HCT116 (cell line): ENCODE data around the gene SLC16A7.

Source experiments
- CEBPB ChIP-seq: IDR thresholded peaks from 2 replicates; pipeline ENCODE4 v1.6.1; 2012; ENCODE audit warnings: low read depth
- ELF1 ChIP-seq: IDR thresholded peaks from 2 replicates; pipeline ENCODE4 v1.6.1; 2012; ENCODE audit warnings: low read depth, borderline replicate concordance
- EZH2 ChIP-seq: fragments of 200-600 bp; sonication (generic); IDR thresholded peaks from 2 replicates; pipeline ENCODE4 v1.6.1; 2017; ENCODE audit warnings: antibody characterized with exemption, mixed run types
- EZH2phosphoT487 ChIP-seq: fragments of 200-600 bp; IDR thresholded peaks from 2 replicates; pipeline ENCODE4 v1.6.1; 2018; ENCODE audit warnings: antibody characterized with exemption, borderline replicate concordance
- POLR2A ChIP-seq: IDR thresholded peaks from 2 replicates; pipeline ENCODE4 v1.7.0; 2011; ENCODE audit warnings: borderline replicate concordance; ENCODE audit not compliant: insufficient read depth, insufficient read length; ENCODE audit errors: extremely low read depth
- POLR2AphosphoS5 ChIP-seq: IDR thresholded peaks from 2 replicates; pipeline ENCODE4 v1.6.1; 2011; ENCODE audit warnings: mild to moderate bottlenecking, low read depth, low read length, moderate library complexity
- RAD21 ChIP-seq: IDR thresholded peaks from 2 replicates; pipeline ENCODE4 v1.6.1; 2012; ENCODE audit warnings: low read depth, mild to moderate bottlenecking
- YY1 ChIP-seq: IDR thresholded peaks from 2 replicates; pipeline ENCODE4 v1.6.1; 2011; ENCODE audit warnings: low read length, low read depth, moderate library complexity, mild to moderate bottlenecking; ENCODE audit not compliant: insufficient replicate concordance; ENCODE audit errors: extremely low read depth
- ZFX ChIP-seq: fragments of 450-650 bp; IDR thresholded peaks from 2 replicates; pipeline ENCODE4 v1.6.1; 2017
- ZNF274 ChIP-seq: fragments of 200-500 bp; sonication (Bioruptor generic); IDR thresholded peaks from 2 replicates; pipeline ENCODE4 v1.6.1; 2014; ENCODE audit warnings: mild to moderate bottlenecking, low read depth, low read length, inconsistent platforms
- TF ChIP-seq, protein P1 (sequence below), 3 experiments: fragments of 200-600 bp in 1 of 3; sonication (generic) in 1 of 3; IDR thresholded peaks in 2 of 3; conservative IDR thresholded peaks in 1 of 3; 2 replicates each; pipeline ENCODE4 v1.5.1; 2012 to 2017; ENCODE audit warnings: low read depth in 2 of 3, low read length in 2 of 3, antibody characterized with exemption in 1 of 3, borderline replicate concordance in 1 of 3, control low read depth in 1 of 3, mild to moderate bottlenecking in 1 of 3, mixed read lengths in 1 of 3, mixed run types in 1 of 3, moderate library complexity in 1 of 3; ENCODE audit not compliant: insufficient read depth in 1 of 3
- TF ChIP-seq, protein P2 (sequence below): IDR thresholded peaks from 2 replicates; pipeline ENCODE4 v1.6.1; 2012

- no peak for TF ChIP-seq POLR2AphosphoS5
- TF ChIP-seq, protein P1, sequence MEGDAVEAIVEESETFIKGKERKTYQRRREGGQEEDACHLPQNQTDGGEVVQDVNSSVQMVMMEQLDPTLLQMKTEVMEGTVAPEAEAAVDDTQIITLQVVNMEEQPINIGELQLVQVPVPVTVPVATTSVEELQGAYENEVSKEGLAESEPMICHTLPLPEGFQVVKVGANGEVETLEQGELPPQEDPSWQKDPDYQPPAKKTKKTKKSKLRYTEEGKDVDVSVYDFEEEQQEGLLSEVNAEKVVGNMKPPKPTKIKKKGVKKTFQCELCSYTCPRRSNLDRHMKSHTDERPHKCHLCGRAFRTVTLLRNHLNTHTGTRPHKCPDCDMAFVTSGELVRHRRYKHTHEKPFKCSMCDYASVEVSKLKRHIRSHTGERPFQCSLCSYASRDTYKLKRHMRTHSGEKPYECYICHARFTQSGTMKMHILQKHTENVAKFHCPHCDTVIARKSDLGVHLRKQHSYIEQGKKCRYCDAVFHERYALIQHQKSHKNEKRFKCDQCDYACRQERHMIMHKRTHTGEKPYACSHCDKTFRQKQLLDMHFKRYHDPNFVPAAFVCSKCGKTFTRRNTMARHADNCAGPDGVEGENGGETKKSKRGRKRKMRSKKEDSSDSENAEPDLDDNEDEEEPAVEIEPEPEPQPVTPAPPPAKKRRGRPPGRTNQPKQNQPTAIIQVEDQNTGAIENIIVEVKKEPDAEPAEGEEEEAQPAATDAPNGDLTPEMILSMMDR (IDR thresholded peaks at IDR 0.05 in 2 of 3, conservative IDR thresholded peaks at IDR 0.05 in 1 of 3; ENCODE audit: borderline replicate concordance in 1 of 3, insufficient read depth in 1 of 3, low read depth in 2 of 3, low read length in 2 of 3): no peak
- no peak for TF ChIP-seq ZNF274
- TF ChIP-seq POLR2A: no peak
- no peak for TF ChIP-seq EZH2phosphoT487
- TF ChIP-seq CEBPB: no peak
- TF ChIP-seq, protein P2, sequence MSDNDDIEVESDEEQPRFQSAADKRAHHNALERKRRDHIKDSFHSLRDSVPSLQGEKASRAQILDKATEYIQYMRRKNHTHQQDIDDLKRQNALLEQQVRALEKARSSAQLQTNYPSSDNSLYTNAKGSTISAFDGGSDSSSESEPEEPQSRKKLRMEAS: no peak
- no peak for TF ChIP-seq ELF1
- TF ChIP-seq EZH2: no peak
- no peak for TF ChIP-seq ZFX
- no peak for TF ChIP-seq RAD21
- no peak for TF ChIP-seq YY1
These were observed 7.9 kb downstream of the SLC16A7 start for GRCh38 chr12:59603754-59604153.
